Kidney tubule cell (primary cell): ENCODE data around the gene DISC1.
A peak's percentile ranks its signal among the peaks of the same experiment; 100 is the strongest.
"Not testable (repeated sequence)": the region's sequence is repeated elsewhere in the genome, so short reads cannot be mapped to it uniquely, and the experiment has no call there.

Experiments used
- DNase-seq: peaks from one replicate; pipeline ENCODE4 v3.0.0-alpha.2; 2018; ENCODE audit warnings: low spot score

DISC1 gene

DNA sequence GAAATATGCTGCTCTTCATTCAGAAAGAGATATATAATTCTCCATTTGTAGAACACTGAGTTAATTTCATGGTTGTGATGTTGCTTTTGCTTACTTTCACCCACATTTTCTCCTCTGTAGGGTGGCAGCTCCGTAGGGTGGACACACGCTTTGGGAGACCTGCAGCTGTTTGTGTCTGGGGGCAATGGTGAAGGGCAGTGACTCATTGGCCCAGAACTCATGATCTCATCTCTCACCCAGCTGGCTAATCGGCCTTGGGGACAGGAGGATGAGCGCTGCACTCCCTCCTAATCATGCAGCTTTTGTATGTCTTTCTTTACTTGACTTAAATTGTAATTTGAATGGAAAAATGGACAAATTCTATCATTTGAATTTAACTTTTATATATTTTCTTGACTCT is 9.6 kb downstream of the DISC1 start:
- peak; percentile 71 for DNase-seq

DNA sequence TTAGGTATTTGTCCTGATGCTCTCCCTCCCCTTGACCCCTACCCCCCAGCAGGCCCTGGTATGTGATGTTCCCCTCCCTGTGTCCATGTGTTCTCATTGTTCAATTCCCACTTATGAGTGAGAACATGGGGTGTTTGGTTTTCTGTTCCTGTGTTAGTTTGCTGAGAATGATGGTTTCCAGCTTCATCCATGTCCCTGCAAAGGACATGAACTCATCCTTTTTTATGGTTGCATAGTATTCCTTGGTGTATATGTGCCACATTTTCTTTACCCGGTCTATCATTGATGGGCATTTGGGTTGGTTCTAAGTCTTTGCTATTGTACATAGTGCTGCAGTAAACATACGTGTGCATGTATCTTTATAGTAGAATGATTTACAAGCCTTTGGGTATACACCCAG is 10.3 kb downstream of the DISC1 start:
- not testable (repeated sequence) for DNase-seq

DNA sequence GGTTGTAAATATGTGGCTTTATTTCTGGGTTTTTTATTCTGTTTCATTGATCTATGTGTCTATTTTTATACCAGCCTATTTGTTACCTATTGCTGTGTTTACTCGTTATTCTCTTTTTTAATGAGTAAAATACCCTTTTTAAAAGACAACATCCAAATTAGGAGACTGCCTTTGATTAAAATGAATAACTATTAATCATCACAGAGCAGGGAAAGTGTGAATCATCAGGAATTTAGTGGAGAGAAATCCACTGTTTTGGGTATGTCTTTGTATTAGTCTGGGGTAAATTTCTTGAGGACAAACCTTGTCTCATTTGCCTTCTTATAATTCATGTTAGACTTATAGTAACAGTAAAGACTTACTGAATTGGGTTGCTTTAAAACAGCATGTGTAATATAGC is 12.1 kb downstream of the DISC1 start:
- DNase-seq: peak; percentile 10

DNA sequence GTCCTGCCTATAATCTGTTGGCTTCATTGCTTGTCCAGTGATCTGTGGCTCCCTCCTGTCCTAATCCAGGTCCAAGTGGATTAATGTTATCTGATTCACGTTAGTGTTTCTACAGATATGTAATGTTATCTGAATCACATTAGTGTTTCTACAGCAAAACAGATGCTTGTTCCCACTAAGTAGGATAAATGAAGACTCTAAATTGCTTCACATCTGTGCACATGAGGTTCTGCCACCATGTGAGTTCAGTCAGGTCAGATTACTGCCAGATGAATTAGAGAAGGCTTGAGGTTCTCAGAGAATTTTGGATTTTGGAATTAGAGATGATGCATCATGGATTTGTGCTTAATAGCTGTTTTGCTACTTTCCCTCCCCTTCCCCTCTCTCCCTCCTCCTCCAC is 13.2 kb downstream of the DISC1 start:
- no peak for DNase-seq

DNA sequence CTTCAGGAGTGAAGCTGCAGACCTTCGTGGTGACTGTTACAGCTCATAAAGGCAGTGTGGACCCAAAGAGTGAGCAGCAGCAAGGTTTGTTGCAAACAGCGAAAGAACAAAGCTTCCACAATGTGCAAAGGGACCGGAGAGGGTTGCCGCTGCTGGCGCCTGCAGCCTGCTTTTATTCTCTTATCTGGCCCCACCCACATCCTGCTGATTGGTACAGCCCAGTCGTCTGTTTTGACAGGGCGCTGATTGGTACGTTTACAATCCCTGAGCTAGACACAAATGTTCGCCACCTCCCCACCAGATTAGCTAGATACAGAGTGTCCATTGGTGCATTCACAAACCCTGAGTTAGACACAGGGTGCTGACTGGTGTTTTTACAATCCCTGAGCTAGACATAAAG is 14.9 kb downstream of the DISC1 start:
- DNase-seq: not testable (repeated sequence)

DNA sequence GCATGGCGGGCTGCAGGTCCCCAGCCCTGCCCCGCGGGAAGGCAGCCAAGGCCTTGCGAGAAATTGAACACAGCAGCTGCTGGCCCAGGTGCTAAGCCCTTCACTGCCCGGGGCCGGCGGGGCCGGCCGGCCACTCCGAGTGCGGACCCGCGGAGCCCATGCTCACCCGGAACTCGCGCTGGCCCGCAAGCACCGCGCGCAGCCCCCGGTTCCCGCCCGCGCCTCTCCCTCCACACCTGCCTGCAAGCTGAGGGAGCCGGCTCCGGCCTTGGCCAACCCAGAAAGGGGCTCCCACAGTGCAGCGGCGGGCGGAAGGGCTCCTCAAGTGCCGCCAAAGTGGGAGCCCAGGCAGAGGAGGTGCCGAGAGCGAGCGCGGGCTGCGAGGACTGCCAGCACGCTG is 15.5 kb downstream of the DISC1 start:
- not testable (repeated sequence) for DNase-seq

DNA sequence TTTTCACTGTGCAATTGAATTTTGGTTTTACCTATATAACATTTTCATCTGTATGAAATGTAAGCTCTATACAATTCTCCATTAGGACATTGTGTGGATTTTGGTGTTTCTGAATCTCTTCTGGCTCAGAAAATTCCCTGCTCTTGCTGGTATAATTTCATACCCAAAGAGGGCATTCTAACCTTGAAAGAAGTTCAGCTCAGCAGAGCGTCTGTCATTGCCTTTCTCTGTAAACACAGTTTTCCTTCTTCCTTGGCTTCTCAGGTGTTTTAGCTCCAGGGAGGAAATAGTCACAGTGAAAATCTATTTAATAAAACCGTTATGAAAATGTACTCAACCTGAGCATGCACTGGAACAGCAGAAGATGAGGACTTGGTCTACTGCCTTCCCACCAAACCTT is 16.0 kb downstream of the DISC1 start:
- no peak for DNase-seq

DNA sequence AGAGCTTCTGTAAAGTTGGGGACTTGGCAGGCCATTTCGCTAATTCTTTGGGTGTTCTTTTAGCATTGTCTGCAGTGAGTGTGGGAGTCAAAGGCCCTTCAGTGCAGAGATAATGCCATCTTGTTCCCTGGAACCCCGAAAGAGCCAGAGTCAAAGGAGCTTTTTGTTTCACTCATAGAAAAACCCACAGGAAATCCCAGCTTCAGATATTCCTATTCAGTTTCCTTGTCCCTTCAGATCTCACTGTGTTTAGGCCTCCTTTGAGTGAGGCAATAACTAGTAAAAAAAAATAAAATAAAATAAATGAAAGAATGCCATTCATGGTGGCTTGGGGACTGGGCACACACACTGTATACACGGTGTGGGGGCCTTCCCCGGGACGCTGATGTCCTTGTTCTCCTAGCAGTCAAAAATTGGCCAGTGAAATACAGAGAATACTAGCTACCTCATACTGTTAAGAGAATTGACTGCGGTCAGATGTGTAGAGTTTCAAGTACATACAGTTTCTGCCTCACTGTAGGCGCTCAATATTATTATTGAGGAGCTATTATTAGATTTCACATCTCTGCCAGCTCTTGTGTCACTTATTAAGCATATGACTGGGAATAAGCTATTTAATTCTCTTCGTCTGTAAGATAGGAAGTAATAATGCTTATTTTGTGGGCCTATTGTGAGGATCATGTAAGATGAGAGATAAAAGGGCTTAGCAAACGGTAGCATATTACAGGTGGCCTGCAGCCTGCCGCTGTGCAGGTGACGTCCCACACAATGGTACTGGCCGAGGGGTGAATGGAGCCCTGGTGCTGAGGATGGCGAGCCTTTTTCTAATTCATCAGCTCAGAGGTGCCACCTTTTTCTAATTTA is 16.7 kb downstream of the DISC1 start:
- no peak for DNase-seq

DNA sequence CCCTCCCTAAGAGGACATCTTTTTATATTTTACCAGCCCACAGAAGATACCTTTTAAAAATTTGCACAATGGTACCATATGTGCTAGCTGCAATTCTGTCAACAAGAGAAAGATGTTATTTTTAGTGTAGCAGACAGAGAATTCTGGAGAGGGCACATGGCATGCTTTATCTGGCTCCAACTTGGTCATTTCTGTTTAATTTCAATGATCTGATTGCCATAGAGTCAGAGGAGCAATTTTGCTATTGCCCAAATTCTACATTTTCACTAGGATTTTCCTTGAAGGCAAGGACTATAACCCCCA is 17.3 kb downstream of the DISC1 start:
- DNase-seq: no peak

DNA sequence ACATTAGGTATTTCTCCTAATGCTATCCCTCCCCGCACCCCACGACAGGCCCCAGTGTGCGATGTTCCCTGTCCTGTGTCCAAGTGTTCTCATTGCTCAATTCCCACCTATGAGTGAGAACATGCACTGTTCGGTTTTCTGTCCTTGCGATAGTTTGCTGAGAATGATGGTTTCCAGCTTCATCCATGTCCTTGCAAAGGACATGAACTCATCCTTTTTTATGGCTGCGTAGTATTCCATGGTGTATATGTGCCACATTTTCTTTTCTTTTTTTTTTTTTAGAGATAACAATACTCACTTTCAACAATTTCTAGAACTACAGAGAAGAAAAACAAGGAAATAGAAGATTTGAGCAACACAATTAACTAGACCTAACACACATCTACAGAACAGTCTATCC is 19.0 kb downstream of the DISC1 start:
- not testable (repeated sequence) for DNase-seq

DNA sequence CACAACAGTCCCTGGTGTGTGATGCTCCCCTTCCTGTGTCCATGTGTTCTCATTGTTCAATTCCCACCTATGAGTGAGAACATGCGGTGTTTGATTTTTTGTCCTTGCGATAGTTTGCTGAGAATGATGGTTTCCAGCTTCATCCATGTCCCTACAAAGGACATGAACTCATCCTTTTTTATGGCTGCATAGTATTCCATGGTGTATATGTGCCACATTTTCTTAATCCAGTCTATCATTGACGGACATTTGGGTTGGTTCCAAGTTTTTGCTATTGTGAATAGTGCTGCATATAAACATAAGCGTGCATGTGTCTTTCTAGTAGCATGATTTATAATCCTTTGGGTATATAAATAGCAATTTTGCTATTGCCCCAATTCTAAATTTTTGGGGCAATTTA is 19.6 kb downstream of the DISC1 start:
- DNase-seq: not testable (repeated sequence)

DNA sequence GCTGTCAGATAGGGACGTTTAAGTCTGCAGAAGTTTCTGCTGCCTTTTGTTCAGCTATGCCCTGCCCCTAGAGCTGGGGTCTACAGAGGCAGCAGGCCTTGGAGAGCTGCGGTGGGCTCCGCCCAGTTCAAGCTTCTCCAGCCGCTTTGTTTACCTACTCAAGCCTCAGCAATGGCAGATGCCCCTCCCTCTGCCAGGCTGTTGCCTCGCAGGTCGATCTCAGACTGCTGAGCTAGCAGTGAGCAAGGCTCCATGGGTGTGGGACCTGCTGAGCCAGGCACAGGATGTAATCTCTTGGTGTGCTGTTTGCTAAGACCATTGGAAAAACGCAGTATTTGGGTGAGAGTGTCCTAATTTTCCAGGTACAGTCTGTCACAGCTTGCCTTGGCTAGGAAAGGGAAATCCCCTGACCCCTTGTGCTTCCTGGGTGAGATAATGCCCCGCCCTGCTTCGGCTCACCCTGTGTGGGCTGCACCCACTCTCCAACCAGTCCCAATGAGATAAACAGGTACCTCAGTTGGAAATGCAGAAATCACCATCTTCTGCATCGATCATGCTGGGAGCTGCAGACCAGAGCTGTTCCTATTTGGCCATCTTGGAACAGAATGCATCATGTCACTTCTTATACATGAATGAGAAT is 25.2 kb downstream of the DISC1 start:
- not testable (repeated sequence) for DNase-seq

DNA sequence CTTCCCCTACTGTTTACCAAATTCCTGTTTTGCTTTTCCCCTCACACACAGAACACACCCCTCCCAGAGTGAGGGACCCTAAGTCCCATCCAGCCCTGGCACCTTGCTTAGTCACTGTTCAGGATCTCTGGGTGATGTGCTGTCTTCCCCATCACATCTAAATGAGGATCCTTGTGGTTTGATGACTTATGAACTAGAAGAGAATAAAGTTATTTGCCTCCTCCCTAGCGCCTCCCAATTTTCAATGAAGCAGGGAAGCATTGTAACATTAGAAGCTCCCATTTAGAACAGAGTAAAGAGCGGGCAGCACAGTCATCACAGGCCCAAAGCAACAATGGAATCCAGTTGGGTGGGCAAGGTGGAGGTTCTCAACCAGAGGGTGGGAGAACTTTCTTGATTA is 27.0 kb downstream of the DISC1 start:
- DNase-seq: peak; percentile 29

DNA sequence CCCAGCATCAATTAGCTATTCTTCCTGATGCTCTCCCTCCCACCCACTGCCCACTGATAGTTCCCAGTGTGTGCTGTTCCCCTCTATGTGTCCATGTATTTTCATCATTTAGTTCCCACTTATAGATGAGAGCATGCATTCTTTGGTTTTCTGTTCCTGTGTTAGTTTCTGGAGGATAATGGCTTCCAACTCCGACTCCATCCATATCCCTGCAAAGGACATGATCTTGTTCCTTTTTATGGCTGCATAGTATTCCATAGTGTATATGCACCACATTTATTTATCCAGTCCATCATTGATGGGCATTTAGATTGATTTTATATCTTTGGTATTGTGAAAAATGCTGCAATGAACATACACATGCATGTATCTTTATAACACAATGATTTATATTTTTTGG is 30.2 kb downstream of the DISC1 start:
- no peak for DNase-seq

DNA sequence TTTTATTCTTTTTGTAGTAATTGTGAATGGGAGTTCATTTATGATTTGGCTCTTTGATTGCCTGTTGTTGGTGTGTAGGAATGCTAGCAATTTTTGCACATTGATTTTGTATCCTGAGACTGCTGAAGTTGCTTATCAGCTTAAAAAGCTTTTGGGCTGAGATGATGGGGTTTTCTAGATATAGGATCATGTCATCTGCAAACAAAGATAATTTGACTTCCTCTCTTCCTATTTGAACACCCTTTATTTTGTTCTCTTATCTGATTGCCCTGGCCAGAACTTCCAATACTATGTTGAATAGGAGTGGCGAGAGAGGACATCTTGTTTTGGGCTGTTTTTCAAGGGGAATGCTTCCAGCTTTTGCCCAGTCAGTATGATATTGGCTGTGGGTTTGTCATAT is 31.6 kb downstream of the DISC1 start:
- not testable (repeated sequence) for DNase-seq

DNA sequence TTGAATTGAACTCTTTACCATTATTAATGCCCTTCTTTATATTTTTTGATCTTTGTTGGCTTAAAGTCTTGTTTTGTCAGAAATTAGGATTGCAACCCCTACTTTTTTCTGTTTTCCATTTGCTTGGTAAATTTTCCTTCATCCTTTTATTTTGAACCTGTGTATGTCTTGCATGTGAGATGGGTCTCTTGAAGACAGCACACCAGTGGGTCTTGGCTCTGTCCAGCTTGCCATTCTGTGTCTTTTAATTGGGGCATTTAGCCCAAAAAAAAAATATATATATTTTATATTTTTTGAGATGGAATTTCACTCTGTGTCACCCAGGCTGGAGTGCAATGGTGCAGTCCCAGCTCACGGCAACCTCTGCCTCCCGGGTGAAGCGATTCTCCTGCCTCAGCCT is 33.6 kb downstream of the DISC1 start:
- DNase-seq: no peak

DNA sequence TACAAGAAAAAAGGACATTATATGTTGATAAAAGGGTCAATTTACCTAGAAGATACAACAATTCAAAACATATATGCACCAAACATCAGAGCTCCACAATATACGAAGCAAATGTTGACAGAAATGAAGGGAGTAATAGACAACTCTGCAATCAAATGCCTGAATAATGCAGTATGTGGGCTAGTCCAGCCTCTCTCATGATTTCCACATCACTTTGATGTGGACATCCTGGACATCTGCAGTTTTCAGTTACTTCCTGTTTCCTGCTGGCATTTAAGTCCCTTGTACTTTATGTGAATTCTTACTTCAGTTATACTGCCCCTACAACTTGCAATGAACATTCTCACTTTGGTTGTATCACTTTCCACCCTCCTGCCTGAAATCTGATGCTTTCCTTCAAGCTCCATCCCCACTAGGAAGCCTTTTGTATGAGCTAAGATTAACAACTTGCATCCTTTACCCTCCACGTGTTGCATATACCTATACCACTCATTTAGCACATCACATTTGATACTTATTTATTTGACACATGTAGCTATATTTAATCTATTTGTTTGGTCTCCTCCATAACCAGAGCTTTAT is 36.7 kb downstream of the DISC1 start:
- DNase-seq: no peak

DNA sequence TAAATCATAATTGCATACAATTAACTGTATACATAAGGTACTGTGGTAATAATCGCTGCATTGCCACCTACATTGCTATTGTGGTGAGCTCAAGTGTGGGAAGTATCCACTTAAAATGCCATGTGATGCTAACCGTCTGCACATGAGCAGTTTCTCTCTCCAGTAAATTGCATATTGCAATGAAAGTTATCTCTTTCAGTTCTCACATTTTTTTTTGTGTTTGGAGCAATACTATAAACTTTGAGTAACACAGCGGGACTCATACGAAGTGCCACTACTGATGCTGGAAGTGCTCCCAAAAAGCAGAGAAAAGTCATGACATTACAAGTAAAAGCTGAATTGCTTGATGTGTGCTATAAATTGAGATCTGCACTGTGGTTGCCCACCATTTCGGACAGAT is 38.5 kb downstream of the DISC1 start:
- no peak for DNase-seq

DNA sequence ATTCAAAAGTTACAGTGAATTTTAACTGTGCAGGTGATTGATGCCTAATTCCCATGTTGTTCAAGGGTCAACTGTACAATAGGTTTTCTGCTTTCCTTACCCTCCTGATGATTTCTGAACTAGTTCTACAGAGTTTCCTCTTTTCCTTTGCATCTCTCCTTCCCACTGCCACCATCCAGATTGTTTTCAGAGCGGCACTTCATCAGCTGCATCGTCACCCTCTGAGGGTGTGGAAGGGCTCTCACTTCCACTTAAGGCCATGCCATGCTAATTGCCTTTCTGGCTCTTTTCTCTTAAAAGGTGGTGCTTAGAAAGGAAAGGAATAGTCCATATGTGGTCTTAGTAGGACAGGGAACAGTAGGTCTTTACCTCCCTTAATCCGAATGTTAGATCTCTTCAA is 39.1 kb downstream of the DISC1 start:
- no peak for DNase-seq

DNA sequence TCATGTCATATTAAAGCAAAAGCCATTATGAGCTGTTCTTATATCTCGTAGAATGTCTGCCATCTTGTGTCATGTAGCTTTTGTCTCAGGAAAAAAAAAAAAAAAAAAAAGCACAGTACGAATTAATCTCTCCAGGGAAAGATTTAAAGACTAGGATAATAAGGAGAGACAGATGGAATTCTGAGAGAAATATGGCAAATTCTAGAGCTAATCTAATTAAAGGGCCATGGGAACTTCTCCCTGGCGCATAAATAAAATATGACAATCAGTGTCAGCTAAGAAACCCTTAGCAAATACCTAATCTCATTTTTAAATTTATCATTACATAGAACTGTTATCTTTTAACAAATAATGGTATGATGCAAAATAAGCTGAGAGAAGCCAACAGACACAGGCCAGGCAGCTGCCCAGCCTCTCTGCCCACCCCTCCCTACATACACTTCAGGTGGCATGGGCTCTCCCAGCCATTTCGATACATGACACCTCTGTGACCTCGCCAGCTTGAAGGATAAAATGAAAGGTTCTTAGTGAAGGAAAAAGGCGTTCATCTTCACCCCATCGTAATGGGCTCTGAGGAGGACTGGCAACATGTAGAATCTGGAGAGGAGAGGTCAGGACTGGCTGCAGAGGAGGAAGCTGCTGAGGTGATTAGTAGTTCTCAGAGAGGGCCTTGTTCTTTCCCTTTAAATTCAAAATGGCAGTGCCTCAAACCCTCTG is 39.8 kb downstream of the DISC1 start:
- no peak for DNase-seq

DNA sequence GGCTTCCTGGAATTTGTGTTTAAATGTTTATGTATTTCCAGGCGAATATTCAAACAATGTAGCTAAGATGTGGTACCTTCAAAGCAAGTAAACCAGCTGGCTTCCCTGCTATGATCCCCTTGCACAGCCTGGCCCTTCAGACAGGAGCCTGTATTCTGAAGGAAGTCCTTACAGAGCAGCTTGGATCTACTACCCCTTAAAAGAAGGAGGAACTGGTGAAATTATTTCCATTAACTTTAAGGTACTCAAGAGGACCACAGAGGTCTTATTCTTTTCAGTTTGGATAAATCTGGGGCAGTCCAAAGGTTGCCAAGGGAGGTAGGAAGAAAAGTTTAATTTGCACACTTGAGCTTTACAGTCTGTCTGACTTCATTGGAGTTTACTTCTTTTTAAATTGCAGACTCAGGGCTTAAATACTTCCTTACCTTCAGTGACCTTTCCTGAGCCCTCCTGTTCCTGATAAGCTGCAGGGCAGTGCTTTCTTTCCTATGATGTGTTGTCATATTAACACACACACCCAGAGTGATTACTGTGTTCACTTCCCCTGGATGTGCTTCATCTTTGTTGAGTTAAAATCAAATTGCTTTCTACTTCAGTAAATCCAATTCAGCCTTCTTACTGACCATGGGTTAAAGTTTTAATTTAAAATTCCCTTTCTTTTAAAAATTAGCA is 40.5 kb downstream of the DISC1 start:
- no peak for DNase-seq

DNA sequence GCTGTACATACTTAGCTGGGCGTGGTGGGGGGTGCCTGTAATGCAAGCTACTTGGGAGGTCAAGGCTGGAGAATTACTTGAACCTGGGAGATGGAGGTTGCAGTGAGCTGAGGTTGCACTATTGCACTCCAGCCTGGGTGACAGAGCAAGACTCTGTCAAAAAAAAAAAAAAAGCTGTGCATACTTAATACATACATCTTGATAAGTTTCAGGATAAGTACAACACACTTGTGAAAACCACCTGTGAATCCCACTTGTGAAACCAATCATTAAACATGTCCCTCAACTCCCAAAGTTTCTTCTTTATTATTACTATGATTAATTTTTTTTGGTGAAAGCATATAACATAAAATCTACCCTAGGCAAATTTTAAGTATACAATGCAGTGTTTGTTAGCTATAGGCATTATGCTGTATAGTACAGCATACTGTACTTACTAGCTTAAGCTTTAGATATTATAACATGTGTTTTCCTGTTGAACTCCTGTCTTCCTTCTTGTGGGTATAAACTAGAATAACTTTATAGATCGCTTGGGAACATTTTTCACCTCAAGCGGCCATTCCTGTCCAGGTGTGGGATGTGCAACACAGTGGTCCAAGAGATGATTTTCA is 41.4 kb downstream of the DISC1 start:
- DNase-seq: no peak
